H1 (cell line): Measurements from ENCODE around the gene SASH3. TPM values are rescaled to one million over a fixed set of nuclear protein-coding genes. Genes with fewer than 3 reads are reported as not detected.

Experiments used
- CTCF ChIA-PET: fragments of 300-600 bp; sonication (Branson Sonifier 250); formaldehyde crosslinking; loops from one replicate; lab custom pipeline; 2021; ENCODE audit not compliant: partially characterized antibody; lab: Charles Lee
- POLR2A ChIA-PET: fragments of 300-600 bp; sonication (Branson Sonifier 250); formaldehyde crosslinking; loops from one replicate; lab custom pipeline; 2021; ENCODE audit warnings: inconsistent platforms; ENCODE audit not compliant: partially characterized antibody; lab: Charles Lee
- DNase-seq, 2 experiments: peaks; one replicate each; pipeline versions ENCODE4 v3.0.0 to v3.0.0-alpha.2; 2010 to 2022; ENCODE audit warnings: low spot score in 2 of 2, low read depth in 1 of 2, mixed read lengths in 1 of 2
- FAIRE-seq: peaks from 2 replicates; lab custom pipeline; 2011; peaks lifted over from hg19 to GRCh38; lab: Jason Lieb, UNC
- H2AFZ ChIP-seq: 2 replicates; pipeline ENCODE4 v1.8.1; 2012; ENCODE audit warnings: low read length, inconsistent platforms
- H2AK5ac ChIP-seq: 2 replicates; pipeline ENCODE4 v1.6.1; 2013; ENCODE audit warnings: low read depth, low read length
- H2BK120ac ChIP-seq: replicated peaks from 2 replicates; pipeline ENCODE3; 2013; ENCODE audit warnings: low read depth, low read length, inconsistent platforms
- H2BK12ac ChIP-seq: 2 replicates; pipeline ENCODE4 v1.6.1; 2013; ENCODE audit warnings: low read depth, low read length
- H2BK15ac ChIP-seq: 2 replicates; pipeline ENCODE4 v1.6.1; 2013; ENCODE audit warnings: low read length
- H2BK20ac ChIP-seq: 2 replicates; pipeline ENCODE4 v1.6.1; 2013; ENCODE audit warnings: low read length
- H2BK5ac ChIP-seq: 2 replicates; pipeline ENCODE4 v1.6.1; 2013; ENCODE audit warnings: low read depth, low read length
- H3K14ac ChIP-seq: 2 replicates; pipeline ENCODE4 v1.6.1; 2013; ENCODE audit warnings: inconsistent platforms; ENCODE audit not compliant: insufficient read length
- H3K18ac ChIP-seq: 2 replicates; pipeline ENCODE4 v1.6.1; 2013; ENCODE audit warnings: low read length; ENCODE audit errors: extremely low read depth
- H3K23ac ChIP-seq: 2 replicates; pipeline ENCODE4 v1.6.1; 2013; ENCODE audit warnings: inconsistent platforms; ENCODE audit not compliant: insufficient read length
- H3K23me2 ChIP-seq: 2 replicates; pipeline ENCODE4 v1.6.1; 2013; ENCODE audit warnings: low read depth, low read length
- H3K27ac ChIP-seq: 2 replicates; pipeline ENCODE4 v1.6.1; 2011; ENCODE audit warnings: low read depth, low read length, inconsistent platforms
- H3K27me3 ChIP-seq, 4 experiments: replicated peaks in 1 of 4; 1 replicate in 1 of 4; 2 replicates in 3 of 4; pipeline versions ENCODE4 v1.6.1 to v1.8.1; 2011 to 2013; ENCODE audit warnings: low read length in 3 of 4, mild to moderate bottlenecking in 3 of 4, inconsistent platforms in 2 of 4, mixed read lengths in 2 of 4, moderate library complexity in 1 of 4; ENCODE audit not compliant: control insufficient read depth in 3 of 4, insufficient read depth in 3 of 4; ENCODE audit errors: extremely low read depth in 1 of 4
- H3K36me3 ChIP-seq, 4 experiments: 2 replicates each; pipeline versions ENCODE4 v1.6.1 to v1.8.1; 2011 to 2013; ENCODE audit warnings: mild to moderate bottlenecking in 4 of 4, low read length in 3 of 4, moderate library complexity in 2 of 4, control low read depth in 1 of 4, inconsistent platforms in 1 of 4; ENCODE audit not compliant: insufficient read depth in 4 of 4, control insufficient read depth in 2 of 4
- H3K4ac ChIP-seq: replicated peaks from 2 replicates; pipeline ENCODE3; 2013; ENCODE audit warnings: low read length, low read depth, mixed read lengths, inconsistent platforms; ENCODE audit not compliant: insufficient read length
- H3K4me1 ChIP-seq, 4 experiments: replicated peaks in 1 of 4; 1 replicate in 1 of 4; 2 replicates in 3 of 4; pipeline versions ENCODE4 v1.6.1 to v1.8.1; 2011 to 2013; ENCODE audit warnings: low read length in 3 of 4, inconsistent platforms in 2 of 4, mixed read lengths in 1 of 4; ENCODE audit not compliant: insufficient read depth in 4 of 4, control insufficient read depth in 3 of 4
- H3K4me2 ChIP-seq, 2 experiments: 2 replicates each; pipeline versions ENCODE4 v1.6.1 to v1.8.1; 2011 to 2013; ENCODE audit warnings: low read depth in 2 of 2, low read length in 2 of 2, control low read depth in 1 of 2, inconsistent platforms in 1 of 2, mild to moderate bottlenecking in 1 of 2; ENCODE audit not compliant: insufficient read depth in 1 of 2
- H3K4me3 ChIP-seq, 4 experiments: fragments of 200-600, 300-600 bp in 1 of 4; sonication (generic), shearing (Covaris generic), sonication (Bioruptor Twin) in 1 of 4; 2 replicates each; pipeline versions ENCODE4 v1.5.1 to v1.8.1; 2011 to 2016; ENCODE audit warnings: low read length in 4 of 4, low read depth in 3 of 4, control low read depth in 2 of 4, inconsistent platforms in 2 of 4, mild to moderate bottlenecking in 2 of 4, mixed read lengths in 1 of 4, moderate library complexity in 1 of 4; ENCODE audit not compliant: insufficient read depth in 2 of 4; ENCODE audit errors: extremely low read depth in 1 of 4
- H3K56ac ChIP-seq: replicated peaks from 2 replicates; pipeline ENCODE3; 2013; ENCODE audit warnings: low read depth, mild to moderate bottlenecking, mixed read lengths, low read length, inconsistent platforms; ENCODE audit not compliant: insufficient read length
- H3K79me1 ChIP-seq: 2 replicates; pipeline ENCODE4 v1.6.1; 2013; ENCODE audit warnings: low read depth, low read length, control low read depth
- H3K79me2 ChIP-seq, 2 experiments: 2 replicates each; pipeline versions ENCODE4 v1.6.1 to v1.8.1; 2012 to 2013; ENCODE audit warnings: low read length in 2 of 2, mild to moderate bottlenecking in 2 of 2, inconsistent platforms in 1 of 2; ENCODE audit not compliant: insufficient read depth in 2 of 2, control insufficient read depth in 1 of 2
- H3K9ac ChIP-seq, 4 experiments: replicated peaks in 1 of 4; 1 replicate in 1 of 4; 2 replicates in 3 of 4; pipeline versions ENCODE4 v1.6.1 to v1.8.1; 2011 to 2013; ENCODE audit warnings: low read depth in 3 of 4, low read length in 3 of 4, control low read depth in 2 of 4, mild to moderate bottlenecking in 2 of 4, moderate library complexity in 2 of 4, inconsistent platforms in 1 of 4; ENCODE audit errors: extremely low read depth in 1 of 4
- H3K9me3 ChIP-seq, 2 experiments: 2 replicates each; pipeline versions ENCODE4 v1.6.1 to v1.8.1; 2012 to 2013; ENCODE audit warnings: mild to moderate bottlenecking in 2 of 2, moderate library complexity in 2 of 2, control low read depth in 1 of 2, inconsistent platforms in 1 of 2, low read depth in 1 of 2, low read length in 1 of 2, mixed read lengths in 1 of 2; ENCODE audit not compliant: insufficient read depth in 2 of 2
- H4K20me1 ChIP-seq, 2 experiments: replicated peaks in 1 of 2; 2 replicates each; pipeline versions ENCODE3 to v1.8.1; 2011 to 2013; ENCODE audit warnings: inconsistent platforms in 2 of 2, low read length in 2 of 2, mild to moderate bottlenecking in 1 of 2; ENCODE audit not compliant: insufficient read depth in 2 of 2, control insufficient read depth in 1 of 2
- H4K5ac ChIP-seq: 2 replicates; pipeline ENCODE4 v1.6.1; 2013; ENCODE audit warnings: low read length, low read depth, mixed read lengths, inconsistent platforms; ENCODE audit not compliant: insufficient read length
- H4K8ac ChIP-seq: 2 replicates; pipeline ENCODE4 v1.8.0; 2013; ENCODE audit warnings: mild to moderate bottlenecking, moderate library complexity, low read length, inconsistent platforms; ENCODE audit not compliant: insufficient read depth; ENCODE audit errors: extremely low read depth
- H4K91ac ChIP-seq: replicated peaks from 2 replicates; pipeline ENCODE3; 2013; ENCODE audit warnings: low read length, mixed read lengths, inconsistent platforms; ENCODE audit not compliant: insufficient read length
- CEBPB ChIP-seq: IDR thresholded peaks from 2 replicates; pipeline ENCODE4 v1.6.1; 2012; ENCODE audit warnings: low read depth, low read length
- CREB1 ChIP-seq: IDR thresholded peaks from 2 replicates; pipeline ENCODE4 v1.6.1; 2012; ENCODE audit warnings: inconsistent platforms
- GABPA ChIP-seq: IDR thresholded peaks from 2 replicates; pipeline ENCODE4 v1.6.1; 2011; ENCODE audit warnings: mild to moderate bottlenecking, low read length, moderate library complexity, borderline replicate concordance; ENCODE audit not compliant: insufficient read depth
- HDAC6 ChIP-seq: IDR thresholded peaks from one replicate; pipeline ENCODE4 v1.7.1; 2012; ENCODE audit warnings: low read depth, mild to moderate bottlenecking, inconsistent platforms, low read length, moderate library complexity
- KDM4A ChIP-seq: IDR thresholded peaks from one replicate; pipeline ENCODE4 v1.7.1; 2012; ENCODE audit warnings: low read depth, mild to moderate bottlenecking, moderate library complexity, low read length, inconsistent platforms; ENCODE audit not compliant: severe bottlenecking
- NANOG ChIP-seq: IDR thresholded peaks from 2 replicates; pipeline ENCODE4 v1.6.1; 2011; ENCODE audit warnings: low read length, low read depth, mild to moderate bottlenecking, inconsistent platforms; ENCODE audit not compliant: insufficient read depth, poor library complexity, severe bottlenecking
- SIRT6 ChIP-seq: IDR thresholded peaks from one replicate; pipeline ENCODE4 v1.7.1; 2012; ENCODE audit warnings: low read length, inconsistent platforms
- SUZ12 ChIP-seq: fragments of 200-600 bp; sonication (generic); IDR thresholded peaks from 2 replicates; pipeline ENCODE4 v1.6.1; 2012; ENCODE audit warnings: mild to moderate bottlenecking, inconsistent platforms, low read length, moderate library complexity, mixed read lengths
- TEAD4 ChIP-seq: IDR thresholded peaks from 2 replicates; pipeline ENCODE4 v1.6.1; 2012; ENCODE audit warnings: low read depth, low read length, inconsistent platforms, mixed read lengths
- WGBS, 2 experiments: shearing (Covaris generic) in 1 of 2; methylation state at CpG; one replicate each; pipeline versions ENCODE4 v1.1.6 to v1.1.7; 2013 to 2015; ENCODE audit warnings: low lambda C conversion rate in 2 of 2, mixed read lengths in 2 of 2, inconsistent platforms in 1 of 2, low coverage in 1 of 2, missing lambda C conversion rate in 1 of 2; ENCODE audit not compliant: insufficient replicate concordance in 2 of 2, insufficient coverage in 1 of 2, insufficient read length in 1 of 2; ENCODE audit errors: extremely low coverage in 1 of 2, missing lambda C conversion rate in 1 of 2; 5-methylcytosine and 5-hydroxymethylcytosine counted together
- polyA plus RNA-seq, 7 experiments: library from polyadenylated mRNA; depleted of rRNA in 3 of 7; stranded (reverse) in 5 of 7; unstranded in 2 of 7; fragments of >200 nt in 5 of 7; fragments of 200-250 nt in 2 of 7; gene quantifications; 1 replicate in 5 of 7; 2 replicates in 1 of 7; 4 replicates in 1 of 7; pipeline versions ENCODE4 v1.2.1 to v1.2.3, GENCODE V29; 2011 to 2013; ENCODE audit warnings: missing spikeins in 2 of 7, mixed read lengths in 2 of 7
- total RNA-seq: library from RNA; stranded (reverse); fragmentation: NEBNext Ultra II Directional; extraction: Animal tissue kit (Norgen Biotek cat#: 25700); gene quantifications from 2 replicates; pipeline ENCODE4 v1.2.1, GENCODE V29; 2021

Gene SASH3
- total and polyA plus RNA-seq, 2 of the 8 experiments (the other 6 are each of a cell fraction or from before 2014, with no cell fraction given): not detected

GRCh38 chrX:129824620-129825019, 44.9 kb downstream of the SASH3 start:
- H3K4ac ChIP-seq: no peak overlapping the region
- H2BK20ac ChIP-seq: no peak overlapping the region
- no peak for TF ChIP-seq HDAC6
- no peak for TF ChIP-seq NANOG
- no peak for TF ChIP-seq CEBPB
- TF ChIP-seq SIRT6: no peak
- TF ChIP-seq SUZ12: no peak
- no peak for TF ChIP-seq GABPA
- no peak for TF ChIP-seq KDM4A
- no peak for TF ChIP-seq TEAD4
- TF ChIP-seq CREB1: no peak
- TF ChIP-seq, all 59 proteins: peak for 0
- Histone ChIP-seq H2BK12ac (no peak overlapping the region), H3K56ac (no peak overlapping the region), H3K4me3 (no peak overlapping the region), H3K79me2 (no peaks in the 10 kb centered on the region), H3K14ac (no peak overlapping the region), H3K27ac (no peak overlapping the region), H3K36me3 (peaks cover 0 to 8% (median 0%) of the 10 kb centered on the region in 4 experiments; a peak in 3 of 8 replicates), H3K4me1 (no peaks in the 10 kb centered on the region), H4K91ac (no peak overlapping the region), H3K4me2 (no peak overlapping the region), H3K27me3 (no peaks in the 10 kb centered on the region), H3K18ac (no peak overlapping the region), H4K5ac (no peak overlapping the region), H2BK120ac (no peak overlapping the region), H2AFZ (no peak overlapping the region), H2BK15ac (no peak overlapping the region), H3K9me3 (no peaks in the 10 kb centered on the region), H4K20me1 (no peaks in the 10 kb centered on the region), H3K9ac (no peak overlapping the region), H2BK5ac (no peak overlapping the region), H4K8ac (no peak overlapping the region), H3K79me1 (no peaks in the 10 kb centered on the region; the same call in 1 of the 2 replicates), H3K23ac (no peak overlapping the region), H2AK5ac (no peak overlapping the region), H3K23me2 (no peaks in the 10 kb centered on the region)
- POLR2A ChIA-PET: no interaction called here
- CTCF ChIA-PET: interaction anchor here (1.2 to 5.2 kb wide), 3 partner anchors 46 to 216 kb away, joined by 3 to 20 read pairs (median 10); no protein-coding TSS in a partner anchor
- FAIRE-seq (no peak), DNase-seq (no peak)
- 90% methylated on average over 4 of the region's 4 CpGs; no CpG with 5 or more reads in 1 of the 2 experiments for WGBS, 2 experiments
